NCI-H82 (cell line): Measurements from ENCODE around the gene RGCC.
"Not testable (repeated sequence)": the region's sequence is repeated elsewhere in the genome, so short reads cannot be mapped to it uniquely, and the experiment has no call there.

Experiments used
- DNase-seq: peaks from one replicate; lab custom pipeline; 2025; lab: John Stamatoyannopoulos, UW

RGCC gene

DNA sequence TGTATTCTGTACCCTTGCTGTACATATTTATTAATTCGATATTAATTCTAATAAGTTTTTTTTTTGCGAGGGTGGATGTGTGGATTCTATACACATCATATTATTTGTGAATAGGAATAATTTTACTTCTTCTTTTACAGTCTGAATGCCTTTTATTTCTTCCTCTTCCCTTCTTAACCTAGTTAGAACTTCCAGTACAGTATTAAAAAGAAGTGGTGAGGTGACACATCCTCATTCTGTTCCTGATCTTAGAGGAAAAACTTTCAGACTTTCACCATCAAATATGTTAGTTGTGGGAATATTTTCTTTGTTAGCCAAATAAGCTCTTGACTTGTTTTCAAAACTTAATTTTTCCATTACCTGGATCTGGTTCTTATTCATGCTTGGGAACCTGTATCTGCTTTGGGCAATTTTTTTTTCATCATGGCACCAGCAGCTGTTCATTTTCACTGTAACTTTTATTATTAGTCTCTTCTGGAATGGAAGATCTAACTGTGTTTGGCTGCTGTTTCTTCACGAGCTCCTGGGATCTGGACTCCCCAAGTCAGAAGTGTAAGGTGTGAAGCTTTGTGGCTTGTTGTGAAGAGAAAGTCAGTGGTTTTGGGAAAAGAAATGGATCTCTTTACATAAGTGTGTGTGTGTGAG is 33.1 kb downstream of the RGCC start:
- DNase-seq, result no peak

GRCh38 chr13:41491436-41491835 is 34.1 kb downstream of the RGCC start:
- DNase-seq, result no peak

GRCh38 chr13:41492432-41493260 is 35.3 kb downstream of the RGCC start:
- no peak for DNase-seq

DNA sequence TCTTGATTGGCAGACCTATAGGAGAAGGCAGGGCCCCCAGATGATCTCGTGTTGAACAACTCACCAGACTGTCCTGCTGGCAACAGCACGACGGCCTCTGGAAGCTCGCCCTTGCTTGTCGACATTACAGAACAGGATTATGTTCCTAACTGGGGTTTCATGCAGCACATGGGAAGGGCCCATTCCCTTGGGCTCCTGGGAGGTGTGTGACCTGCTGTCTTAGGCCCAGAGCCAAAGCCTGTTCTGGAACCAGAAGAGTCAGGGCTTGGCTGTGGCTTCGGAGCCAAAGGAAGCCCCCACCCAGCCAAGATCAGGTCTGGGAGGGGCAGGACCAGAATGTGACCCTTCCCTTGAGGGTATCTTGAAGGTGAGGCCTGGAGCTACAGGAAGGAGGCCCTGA is 36.9 kb downstream of the RGCC start:
- DNase-seq, result no peak

- DNase-seq, result no peak
Measured at GRCh38 chr13:41495044-41495443, 37.7 kb downstream of the RGCC start.

GRCh38 chr13:41496420-41497234 is 39.3 kb downstream of the RGCC start:
- no peak for DNase-seq

DNA sequence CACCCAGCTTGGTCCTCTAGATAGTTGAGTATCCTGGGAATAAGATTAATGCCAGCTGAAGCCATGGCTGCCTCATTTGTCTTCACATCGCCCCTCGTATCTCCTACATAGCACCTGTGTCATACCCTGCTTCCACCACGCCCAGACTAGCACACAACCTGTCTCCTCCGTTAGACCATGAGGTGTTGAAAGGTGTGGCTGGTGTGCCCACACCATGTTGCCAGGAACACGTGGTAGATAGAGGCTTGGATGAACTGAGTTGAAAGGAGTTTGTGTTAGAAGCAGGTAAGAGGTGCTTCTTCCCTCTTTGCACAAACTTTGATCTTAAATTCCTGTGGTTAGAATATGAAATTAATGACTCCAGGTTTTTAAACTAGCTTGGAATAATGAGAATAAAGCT is 40.1 kb downstream of the RGCC start:
- DNase-seq, result no peak

- no peak for DNase-seq
Measured at GRCh38 chr13:41499452-41499851, 42.1 kb downstream of the RGCC start.

DNA sequence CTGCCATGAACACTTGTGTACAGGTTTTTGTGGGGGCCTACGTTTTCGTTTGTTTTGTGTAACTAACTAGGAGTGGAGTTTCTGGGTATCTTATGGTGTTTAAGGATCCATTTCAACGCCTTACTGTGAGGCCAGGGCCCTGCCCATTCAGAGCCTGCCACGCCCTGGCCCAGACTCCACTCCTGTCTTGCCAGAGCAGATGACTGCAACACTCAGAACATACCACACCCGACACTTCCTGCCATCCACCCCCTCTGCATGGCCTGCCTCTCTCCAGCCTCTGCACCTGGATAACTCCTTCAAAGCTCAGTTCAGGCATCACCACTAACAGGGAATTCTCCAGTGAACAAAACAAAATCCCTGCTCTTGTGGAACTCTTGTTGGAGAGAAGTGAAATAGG is 43.2 kb downstream of the RGCC start:
- DNase-seq, result no peak

- DNase-seq, result no peak
Measured at GRCh38 chr13:41501281-41501680, 43.9 kb downstream of the RGCC start.

- no peak for DNase-seq
Measured at GRCh38 chr13:41502031-41502430, 44.7 kb downstream of the RGCC start.

GRCh38 chr13:41502673-41503072 is 45.3 kb downstream of the RGCC start:
- DNase-seq, result no peak

DNA sequence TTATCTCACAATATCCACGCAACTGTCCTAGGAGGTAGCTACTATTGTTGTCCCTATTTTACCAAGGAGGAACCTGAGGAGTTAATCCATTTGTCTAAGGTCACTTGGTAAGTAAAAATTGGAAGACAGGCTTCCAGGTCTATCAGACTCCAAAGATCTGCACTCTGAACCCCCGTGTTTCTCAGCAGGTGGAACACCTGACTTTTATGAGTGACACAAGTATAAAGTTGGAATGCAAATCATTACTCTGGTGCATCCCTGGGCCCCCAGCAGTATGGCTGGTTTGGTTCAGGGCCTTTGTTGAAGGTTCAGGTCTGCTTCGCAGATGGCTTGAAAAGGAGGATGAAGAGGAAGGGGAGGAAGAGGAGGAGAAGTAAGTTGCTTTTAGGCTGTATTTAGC is 46.0 kb downstream of the RGCC start:
- no peak for DNase-seq

GRCh38 chr13:41504657-41505056 is 47.3 kb downstream of the RGCC start:
- DNase-seq, result not testable (repeated sequence)

DNA sequence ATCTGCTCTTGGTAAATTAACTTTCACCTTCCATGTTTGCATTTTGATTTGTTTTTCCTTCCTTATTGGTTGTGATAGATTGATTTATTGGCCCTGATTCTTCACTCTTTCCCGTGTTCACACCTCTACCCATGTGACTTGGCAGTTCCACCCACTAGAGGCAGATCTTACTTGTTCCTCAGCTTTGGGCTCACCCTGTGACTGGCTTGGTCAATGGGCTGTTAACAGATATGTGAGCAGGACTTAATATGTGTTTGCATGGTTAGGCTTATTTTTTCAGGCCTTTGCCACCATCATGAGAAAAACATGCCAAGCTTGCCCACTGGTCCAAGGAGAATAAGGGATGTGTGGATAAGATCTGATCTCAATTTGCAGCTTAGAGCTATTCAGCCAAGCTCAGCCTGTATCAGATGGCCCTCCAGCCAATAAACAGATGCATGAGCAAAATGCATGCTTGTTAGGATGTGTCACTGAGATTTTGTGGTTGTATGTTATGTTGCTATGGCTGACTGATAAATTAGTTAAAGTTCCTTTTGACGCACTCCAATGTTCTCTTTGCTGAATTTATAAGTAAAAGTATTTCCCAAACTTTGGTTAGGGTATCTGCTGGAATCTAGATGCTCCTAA is 48.0 kb downstream of the RGCC start:
- DNase-seq, result no peak

- DNase-seq, result no peak
Measured at GRCh38 chr13:41506312-41506711, 49.0 kb downstream of the RGCC start.

DNA sequence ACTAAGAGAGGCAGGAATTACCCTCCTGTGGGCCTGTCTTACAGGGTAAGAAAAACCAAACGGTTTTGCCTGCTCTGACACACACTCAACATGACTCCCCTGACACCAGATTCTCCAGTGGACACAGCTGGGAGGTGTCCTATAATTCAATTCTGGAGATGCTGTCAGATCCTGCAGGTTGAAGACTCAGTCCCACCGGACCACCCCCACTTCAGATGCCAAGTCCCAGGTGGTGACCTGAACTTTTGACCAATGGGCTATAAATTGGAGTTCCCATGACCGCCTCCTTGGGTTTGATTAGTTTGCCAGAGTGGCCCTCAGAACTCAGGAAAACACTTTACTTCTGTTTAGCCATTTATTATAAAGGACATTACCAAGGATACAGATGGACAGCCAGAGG is 52.6 kb downstream of the RGCC start:
- no peak for DNase-seq

DNA sequence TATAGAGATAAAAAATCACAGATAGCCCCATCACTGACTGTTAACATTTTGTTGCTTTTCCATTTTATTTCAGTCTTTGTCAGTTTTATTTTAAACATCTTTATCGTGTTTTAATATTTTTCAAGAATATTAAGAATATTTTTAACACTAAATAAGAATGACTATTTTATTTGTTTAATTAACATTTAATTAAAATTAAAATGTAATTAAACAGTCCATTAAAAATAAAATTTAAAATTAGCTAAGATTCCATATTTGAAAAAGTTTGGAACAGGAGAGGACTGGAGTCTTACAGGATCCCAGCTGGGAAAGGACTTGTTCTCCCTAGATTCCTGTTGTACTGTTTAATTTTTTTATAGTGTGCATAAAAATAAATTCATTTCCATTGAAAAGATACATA is 54.5 kb downstream of the RGCC start:
- no peak for DNase-seq

DNA sequence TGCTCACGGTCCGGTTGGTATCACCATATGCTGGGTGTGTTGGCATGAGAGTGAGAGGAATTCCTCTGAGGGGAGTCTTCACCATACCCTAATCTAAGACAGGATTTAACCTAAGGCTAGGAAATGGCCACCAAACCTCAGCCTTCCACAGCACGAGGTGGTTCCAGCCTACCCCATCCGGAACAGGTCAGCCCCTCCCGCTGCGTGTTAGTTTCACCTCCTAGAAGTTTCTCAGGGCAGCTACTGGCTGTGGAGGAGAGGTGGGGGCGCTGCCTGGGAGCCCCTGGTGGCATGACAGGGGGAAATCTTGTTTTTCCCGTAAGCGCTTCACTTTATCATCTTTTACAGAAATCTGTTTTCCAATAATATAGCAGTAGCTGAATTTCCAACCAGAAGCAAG is 55.1 kb downstream of the RGCC start:
- no peak for DNase-seq

GRCh38 chr13:41513600-41513999 is 56.2 kb downstream of the RGCC start:
- DNase-seq, result no peak

DNA sequence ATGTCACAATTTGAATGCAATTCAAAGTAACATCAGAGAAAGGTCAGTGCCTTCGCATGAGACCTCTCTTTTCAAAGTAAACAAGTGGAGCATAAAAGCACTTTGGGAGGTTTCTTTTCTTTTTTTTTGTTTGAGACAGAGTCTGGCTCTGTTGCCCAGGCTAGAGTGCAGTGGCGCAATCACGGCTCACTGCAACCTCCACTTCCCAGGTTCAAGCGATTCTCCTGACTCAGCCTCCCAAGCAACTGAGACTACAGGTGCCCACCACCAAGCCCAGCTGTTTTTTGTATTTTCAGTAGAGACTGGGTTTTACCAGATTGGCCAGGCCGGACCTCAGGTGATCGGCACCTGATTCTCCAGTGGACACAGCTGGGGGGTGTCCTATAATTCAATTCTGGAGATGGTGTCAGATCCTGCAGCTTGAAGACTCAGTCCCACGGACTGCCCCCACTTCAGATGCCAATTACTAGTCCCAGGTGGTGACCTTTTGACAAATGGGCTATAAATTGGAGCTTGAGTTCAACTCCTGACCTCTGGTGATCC is 57.6 kb downstream of the RGCC start:
- DNase-seq, result no peak

GRCh38 chr13:41515491-41516139 is 58.3 kb downstream of the RGCC start:
- no peak for DNase-seq
